Stimulated activated naive B cell treated with anti-CD40 and anti-IgM and Interleukin-4, amounts not matched to agents 10 μg/mL and 1 μg/mL and 100 μg/mL, for 72 hours (primary cell): ENCODE measurements around the gene UPK1A.
A peak's percentile ranks its signal among the peaks of the same experiment; 100 is the strongest.
"Not testable (repeated sequence)": the region's sequence is repeated elsewhere in the genome, so short reads cannot be mapped to it uniquely, and the experiment has no call there.

Experiments
- ATAC-seq, 2 donors: fragments of 150-1000 bp; cut with Tn5 transposase; replicated peaks; 2 replicates each; pipeline ENCODE4 v1.10.0; 2021; ENCODE audit warnings: moderate library complexity in 1 of 2
- DNase-seq: peaks from one replicate; pipeline ENCODE4 v3.0.0; 2021
- H3K27ac Mint-ChIP-seq: one replicate; pipeline ENCODE4 v1.8.0; 2022; ENCODE audit warnings: mild to moderate bottlenecking, mixed read lengths
- H3K27me3 Mint-ChIP-seq, 2 donors: one replicate each; pipeline ENCODE4 v1.8.0; 2022; ENCODE audit warnings: mixed read lengths in 2 of 2
- H3K36me3 Mint-ChIP-seq, 2 donors: one replicate each; pipeline ENCODE4 v1.8.0; 2022; ENCODE audit warnings: mixed read lengths in 2 of 2, mild to moderate bottlenecking in 1 of 2
- H3K4me1 Mint-ChIP-seq, 2 donors: one replicate each; pipeline ENCODE4 v1.8.0; 2022; ENCODE audit warnings: mixed read lengths in 2 of 2, mild to moderate bottlenecking in 1 of 2
- H3K4me3 Mint-ChIP-seq, 2 donors: one replicate each; pipeline ENCODE4 v1.8.0; 2022; ENCODE audit warnings: mild to moderate bottlenecking in 2 of 2, mixed read lengths in 2 of 2, moderate library complexity in 1 of 2
- H3K9me3 Mint-ChIP-seq, 2 donors: one replicate each; pipeline ENCODE4 v1.8.0; 2022; ENCODE audit warnings: mixed read lengths in 2 of 2, mild to moderate bottlenecking in 1 of 2

Gene UPK1A

GRCh38 chr19:35656700-35657099 is 9.6 kb upstream of the UPK1A start:
- H3K4me1 Mint-ChIP-seq, result peaks cover 5 to 14% of the 10 kb centered on the region in 2 donors
- DNase-seq (no peak), ATAC-seq (no peak)
- no peaks in the 10 kb centered on the region for H3K27me3 Mint-ChIP-seq
- H3K36me3 Mint-ChIP-seq, result peaks cover 42 to 51% of the 10 kb centered on the region in 2 donors
- no peak overlapping the region for H3K4me3 Mint-ChIP-seq
- no peaks in the 10 kb centered on the region for H3K9me3 Mint-ChIP-seq
- no peak overlapping the region for H3K27ac Mint-ChIP-seq

GRCh38 chr19:35657904-35658700 is 8.2 kb upstream of the UPK1A start:
- Mint-ChIP-seq H3K27me3 (no peaks in the 10 kb centered on the region), H3K9me3 (no peaks in the 10 kb centered on the region), H3K4me1 (peaks cover 2 to 14% of the 10 kb centered on the region in 2 donors), H3K27ac (no peak overlapping the region), H3K36me3 (peaks cover 49 to 53% of the 10 kb centered on the region in 2 donors), H3K4me3 (no peak overlapping the region)
- DNase-seq (no peak), ATAC-seq (peak; percentile 38 to 52)

- Mint-ChIP-seq H3K9me3 (no peaks in the 10 kb centered on the region), H3K36me3 (peaks cover 28 to 45% of the 10 kb centered on the region in 2 donors), H3K4me1 (peaks cover 0 to 5% of the 10 kb centered on the region in 2 donors), H3K4me3 (no peak overlapping the region), H3K27ac (no peak overlapping the region), H3K27me3 (no peaks in the 10 kb centered on the region)
- DNase-seq (no peak), ATAC-seq (no peak)
These were observed 4.3 kb upstream of the UPK1A start for GRCh38 chr19:35661995-35662340.

GRCh38 chr19:35663981-35664380 is 2.3 kb upstream of the UPK1A start:
- no peak overlapping the region for H3K4me3 Mint-ChIP-seq
- DNase-seq (no peak), ATAC-seq (no peak)
- H3K36me3 Mint-ChIP-seq, result peaks cover 15 to 34% of the 10 kb centered on the region in 2 donors
- H3K27me3 Mint-ChIP-seq, result no peaks in the 10 kb centered on the region
- H3K27ac Mint-ChIP-seq, result no peak overlapping the region
- peaks cover 0 to 5% of the 10 kb centered on the region in 2 donors for H3K4me1 Mint-ChIP-seq
- H3K9me3 Mint-ChIP-seq, result no peaks in the 10 kb centered on the region

GRCh38 chr19:35665157-35665556 is 1.2 kb upstream of the UPK1A start:
- Mint-ChIP-seq H3K27ac (no peak overlapping the region), H3K9me3 (no peaks in the 10 kb centered on the region), H3K4me1 (peaks cover 0 to 5% of the 10 kb centered on the region in 2 donors), H3K4me3 (no peak overlapping the region), H3K27me3 (peaks cover 7% of the 10 kb centered on the region in 2 donors), H3K36me3 (peaks cover 9 to 31% of the 10 kb centered on the region in 2 donors)
- DNase-seq (no peak), ATAC-seq (no peak)

GRCh38 chr19:35665604-35666003 is 713 bp upstream of the UPK1A start:
- DNase-seq, result no peak
- Mint-ChIP-seq H3K27ac (no peak overlapping the region), H3K9me3 (no peaks in the 10 kb centered on the region), H3K36me3 (peaks cover 9 to 31% of the 10 kb centered on the region in 2 donors), H3K4me3 (no peak overlapping the region), H3K27me3 (peaks cover 9 to 10% of the 10 kb centered on the region in 2 donors), H3K4me1 (peaks cover 0 to 5% of the 10 kb centered on the region in 2 donors)
- no peak for ATAC-seq

GRCh38 chr19:35669566-35669965 is 3.2 kb downstream of the UPK1A start:
- Mint-ChIP-seq H3K36me3 (peaks cover 0 to 9% of the 10 kb centered on the region in 2 donors), H3K4me1 (peaks cover 6 to 14% of the 10 kb centered on the region in 2 donors), H3K27ac (no peak overlapping the region), H3K9me3 (no peaks in the 10 kb centered on the region), H3K27me3 (peaks cover 34 to 41% of the 10 kb centered on the region in 2 donors), H3K4me3 (no peak overlapping the region)
- ATAC-seq, result no peak
- DNase-seq, result no peak

GRCh38 chr19:35669974-35670373 is 3.7 kb downstream of the UPK1A start:
- Mint-ChIP-seq H3K9me3 (no peaks in the 10 kb centered on the region), H3K4me1 (peaks cover 6 to 14% of the 10 kb centered on the region in 2 donors), H3K27ac (no peak overlapping the region), H3K36me3 (peaks cover 0 to 7% of the 10 kb centered on the region in 2 donors), H3K4me3 (no peak overlapping the region), H3K27me3 (peaks cover 35 to 43% of the 10 kb centered on the region in 2 donors)
- DNase-seq (no peak), ATAC-seq (no peak)

GRCh38 chr19:35670686-35671085 is 4.4 kb downstream of the UPK1A start:
- ATAC-seq (no peak), DNase-seq (no peak)
- Mint-ChIP-seq H3K27me3 (peaks cover 36 to 48% of the 10 kb centered on the region in 2 donors), H3K36me3 (no peaks in the 10 kb centered on the region), H3K4me3 (no peak overlapping the region), H3K9me3 (no peaks in the 10 kb centered on the region), H3K4me1 (peaks cover 6 to 14% of the 10 kb centered on the region in 2 donors), H3K27ac (no peak overlapping the region)

GRCh38 chr19:35671818-35672217 is 5.5 kb downstream of the UPK1A start:
- DNase-seq (no peak), ATAC-seq (no peak)
- Mint-ChIP-seq H3K4me1 (peaks cover 6 to 14% of the 10 kb centered on the region in 2 donors), H3K4me3 (no peak overlapping the region), H3K27me3 (peaks cover 42 to 58% of the 10 kb centered on the region in 2 donors), H3K9me3 (no peaks in the 10 kb centered on the region), H3K36me3 (no peaks in the 10 kb centered on the region), H3K27ac (no peak overlapping the region)

- H3K36me3 Mint-ChIP-seq, result no peaks in the 10 kb centered on the region
- H3K4me1 Mint-ChIP-seq, result peaks cover 6 to 14% of the 10 kb centered on the region in 2 donors
- peak; percentile 71 to 81 for ATAC-seq
- no peaks in the 10 kb centered on the region for H3K9me3 Mint-ChIP-seq
- DNase-seq, result peak; percentile 7
- no peak overlapping the region for H3K27ac Mint-ChIP-seq
- peaks cover 47 to 67% of the 10 kb centered on the region in 2 donors for H3K27me3 Mint-ChIP-seq
- peak overlapping the region; percentile 78 to 80 for H3K4me3 Mint-ChIP-seq
These were observed 6.9 kb downstream of the UPK1A start for GRCh38 chr19:35673121-35673804.

GRCh38 chr19:35675589-35676140 is 9.3 kb downstream of the UPK1A start:
- no peak for ATAC-seq
- no peak overlapping the region for H3K4me3 Mint-ChIP-seq
- H3K9me3 Mint-ChIP-seq, result no peaks in the 10 kb centered on the region
- H3K4me1 Mint-ChIP-seq, result peaks cover 6 to 9% of the 10 kb centered on the region in 2 donors
- peaks cover 37 to 56% of the 10 kb centered on the region in 2 donors for H3K27me3 Mint-ChIP-seq
- H3K36me3 Mint-ChIP-seq, result no peaks in the 10 kb centered on the region
- peak overlapping the region; percentile 33 for H3K27ac Mint-ChIP-seq
- no peak for DNase-seq

GRCh38 chr19:35689836-35690235 is 23.5 kb downstream of the UPK1A start:
- H3K27ac Mint-ChIP-seq, result no peak overlapping the region
- H3K4me1 Mint-ChIP-seq, result peaks cover 6 to 10% of the 10 kb centered on the region in 2 donors
- H3K27me3 Mint-ChIP-seq, result no peaks in the 10 kb centered on the region
- ATAC-seq (no peak), DNase-seq (no peak)
- H3K36me3 Mint-ChIP-seq, result no peaks in the 10 kb centered on the region
- no peak overlapping the region for H3K4me3 Mint-ChIP-seq
- no peaks in the 10 kb centered on the region for H3K9me3 Mint-ChIP-seq

GRCh38 chr19:35691106-35691505 is 24.8 kb downstream of the UPK1A start:
- not testable (repeated sequence) for H3K27ac Mint-ChIP-seq, H3K36me3 Mint-ChIP-seq, H3K27me3 Mint-ChIP-seq, H3K4me3 Mint-ChIP-seq, H3K9me3 Mint-ChIP-seq, DNase-seq, ATAC-seq
- peaks cover 6 to 10% of the 10 kb centered on the region in 2 donors for H3K4me1 Mint-ChIP-seq
